SU-DHL-6 (cell line): Measurements from ENCODE around the gene CYLD.

Source experiments
- EZH2phosphoT487 ChIP-seq: fragments of 200-600 bp; sonication (generic), shearing (Covaris generic); conservative IDR thresholded peaks from 2 replicates; pipeline ENCODE4 v1.6.1; 2018; ENCODE audit warnings: mild to moderate bottlenecking, antibody characterized with exemption, low read length, moderate library complexity, mixed read lengths
- TF ChIP-seq, protein P1 (sequence below): fragments of 200-600 bp; sonication (generic); IDR thresholded peaks from one replicate; pipeline ENCODE4 v1.5.1; 2017; ENCODE audit warnings: antibody characterized with exemption, mild to moderate bottlenecking, low read length, moderate library complexity; ENCODE audit not compliant: insufficient read depth, poor library complexity, severe bottlenecking

DNA sequence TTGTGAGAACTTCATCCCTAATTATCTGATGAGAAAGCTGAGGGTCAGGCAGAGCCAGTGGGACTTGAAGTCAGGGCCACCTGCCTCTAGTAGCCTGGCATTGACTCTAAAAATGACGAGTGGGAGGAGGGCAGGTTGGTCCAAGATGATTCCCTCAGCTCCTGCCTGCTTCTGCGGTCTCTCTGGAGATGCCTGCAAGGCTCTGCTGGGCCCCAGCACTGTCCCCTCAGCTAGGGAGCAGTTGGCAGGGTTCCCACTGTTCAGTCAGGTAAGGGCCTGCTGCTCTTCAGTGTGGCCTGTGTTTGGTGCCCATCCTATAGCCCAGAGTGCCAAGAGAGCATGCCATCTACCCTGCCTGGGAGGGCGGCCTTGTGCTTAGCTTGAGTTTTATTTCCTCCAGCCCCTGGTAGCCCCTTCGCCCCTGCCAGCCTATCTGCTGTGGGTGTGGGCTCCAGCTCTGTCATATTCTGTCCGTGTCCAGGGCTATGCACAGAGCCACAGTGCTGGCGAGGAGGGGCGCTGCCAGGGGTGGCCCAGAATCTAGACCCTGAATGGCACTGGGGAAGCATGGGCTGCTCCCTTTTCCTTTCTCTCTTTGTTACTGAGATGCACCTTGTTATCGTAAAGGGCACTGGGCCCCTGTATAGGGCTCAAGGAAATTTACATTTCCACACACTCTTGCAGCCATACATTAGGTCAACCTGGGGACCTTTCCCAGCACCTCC lies 68.5 kb downstream of the CYLD start:
- TF ChIP-seq, protein P1, sequence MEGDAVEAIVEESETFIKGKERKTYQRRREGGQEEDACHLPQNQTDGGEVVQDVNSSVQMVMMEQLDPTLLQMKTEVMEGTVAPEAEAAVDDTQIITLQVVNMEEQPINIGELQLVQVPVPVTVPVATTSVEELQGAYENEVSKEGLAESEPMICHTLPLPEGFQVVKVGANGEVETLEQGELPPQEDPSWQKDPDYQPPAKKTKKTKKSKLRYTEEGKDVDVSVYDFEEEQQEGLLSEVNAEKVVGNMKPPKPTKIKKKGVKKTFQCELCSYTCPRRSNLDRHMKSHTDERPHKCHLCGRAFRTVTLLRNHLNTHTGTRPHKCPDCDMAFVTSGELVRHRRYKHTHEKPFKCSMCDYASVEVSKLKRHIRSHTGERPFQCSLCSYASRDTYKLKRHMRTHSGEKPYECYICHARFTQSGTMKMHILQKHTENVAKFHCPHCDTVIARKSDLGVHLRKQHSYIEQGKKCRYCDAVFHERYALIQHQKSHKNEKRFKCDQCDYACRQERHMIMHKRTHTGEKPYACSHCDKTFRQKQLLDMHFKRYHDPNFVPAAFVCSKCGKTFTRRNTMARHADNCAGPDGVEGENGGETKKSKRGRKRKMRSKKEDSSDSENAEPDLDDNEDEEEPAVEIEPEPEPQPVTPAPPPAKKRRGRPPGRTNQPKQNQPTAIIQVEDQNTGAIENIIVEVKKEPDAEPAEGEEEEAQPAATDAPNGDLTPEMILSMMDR = no peak
- TF ChIP-seq EZH2phosphoT487 = no peak
